GM23338 (cell line): Measurements from ENCODE around the gene SLC15A1.

Source experiments
- CREB1 ChIP-seq: fragments of 250-450 bp; sonication (Bioruptor Pico); IDR thresholded peaks from 2 replicates; pipeline ENCODE4 v1.5.0; 2020; ENCODE audit warnings: low read depth, mild to moderate bottlenecking, moderate library complexity
- EZH2 ChIP-seq: fragments of 200-600 bp; sonication (generic); IDR thresholded peaks from one replicate; pipeline ENCODE4 v1.8.0; 2017; ENCODE audit warnings: antibody characterized with exemption, mild to moderate bottlenecking, low read depth; ENCODE audit not compliant: unreplicated experiment
- EZH2phosphoT487 ChIP-seq: fragments of 200-600 bp; sonication (generic); IDR thresholded peaks from one replicate; pipeline ENCODE4 v1.8.1; 2018; ENCODE audit warnings: antibody characterized with exemption; ENCODE audit not compliant: unreplicated experiment
- JUNB ChIP-seq: IDR thresholded peaks from one replicate; pipeline ENCODE4 v1.6.1; 2016; ENCODE audit warnings: antibody characterized with exemption; ENCODE audit not compliant: unreplicated experiment
- NANOG ChIP-seq: IDR thresholded peaks from 2 replicates; pipeline ENCODE4 v1.6.1; 2016; ENCODE audit warnings: antibody characterized with exemption, borderline replicate concordance
- POLR2AphosphoS5 ChIP-seq: IDR thresholded peaks from 2 replicates; pipeline ENCODE4 v1.6.1; 2016; ENCODE audit warnings: antibody characterized with exemption, low read depth
- STAT1 ChIP-seq: IDR thresholded peaks from one replicate; pipeline ENCODE4 v1.6.1; 2016; ENCODE audit warnings: antibody characterized with exemption; ENCODE audit not compliant: unreplicated experiment
- ZNF114 ChIP-seq: fragments of 250-450 bp; sonication (Bioruptor Pico); IDR thresholded peaks from 2 replicates; pipeline ENCODE4 v1.5.0; 2020; ENCODE audit warnings: mild to moderate bottlenecking, moderate library complexity
- ZNF331 ChIP-seq: fragments of 250-450 bp; sonication (Bioruptor Pico); IDR thresholded peaks from 2 replicates; pipeline ENCODE4 v1.5.0; 2020; ENCODE audit warnings: low read depth, mild to moderate bottlenecking, moderate library complexity
- TF ChIP-seq, protein P1 (sequence below), 2 experiments: fragments of 200-600 bp in 1 of 2; sonication (generic) in 1 of 2; conservative IDR thresholded peaks; 2 replicates each; pipeline versions ENCODE4 v1.5.1 to v1.6.1; 2016 to 2017; ENCODE audit warnings: antibody characterized with exemption in 2 of 2, low read depth in 2 of 2, mild to moderate bottlenecking in 2 of 2, moderate library complexity in 1 of 2
- TF ChIP-seq, protein P2 (sequence below): IDR thresholded peaks from one replicate; pipeline ENCODE4 v1.6.1; 2018; ENCODE audit warnings: antibody characterized with exemption; ENCODE audit not compliant: unreplicated experiment
- TF ChIP-seq, protein P3 (sequence below): IDR thresholded peaks from 2 replicates; pipeline ENCODE4 v1.6.1; 2016; ENCODE audit warnings: antibody characterized with exemption

DNA sequence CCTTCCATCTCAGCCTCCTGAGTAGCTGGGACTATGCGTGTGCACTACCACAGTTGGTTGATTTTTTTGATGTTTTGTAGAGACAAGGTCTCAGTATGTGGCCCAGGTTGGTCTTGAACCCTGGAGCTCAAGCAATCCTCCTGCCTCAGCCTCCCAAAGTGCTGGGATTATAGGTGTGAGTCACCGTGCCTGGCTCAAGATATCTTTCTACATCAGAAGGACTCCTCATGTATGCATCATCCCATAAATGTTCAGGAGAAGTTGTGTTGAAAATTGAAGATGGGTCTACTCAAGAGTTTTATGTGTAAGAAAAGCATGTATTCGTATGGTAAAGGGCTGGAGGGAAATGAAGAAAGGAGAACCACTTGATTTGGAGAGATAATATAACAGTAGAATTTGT lies 103.8 kb downstream of the SLC15A1 start:
- TF ChIP-seq POLR2AphosphoS5 = no peak
- TF ChIP-seq, protein P1, sequence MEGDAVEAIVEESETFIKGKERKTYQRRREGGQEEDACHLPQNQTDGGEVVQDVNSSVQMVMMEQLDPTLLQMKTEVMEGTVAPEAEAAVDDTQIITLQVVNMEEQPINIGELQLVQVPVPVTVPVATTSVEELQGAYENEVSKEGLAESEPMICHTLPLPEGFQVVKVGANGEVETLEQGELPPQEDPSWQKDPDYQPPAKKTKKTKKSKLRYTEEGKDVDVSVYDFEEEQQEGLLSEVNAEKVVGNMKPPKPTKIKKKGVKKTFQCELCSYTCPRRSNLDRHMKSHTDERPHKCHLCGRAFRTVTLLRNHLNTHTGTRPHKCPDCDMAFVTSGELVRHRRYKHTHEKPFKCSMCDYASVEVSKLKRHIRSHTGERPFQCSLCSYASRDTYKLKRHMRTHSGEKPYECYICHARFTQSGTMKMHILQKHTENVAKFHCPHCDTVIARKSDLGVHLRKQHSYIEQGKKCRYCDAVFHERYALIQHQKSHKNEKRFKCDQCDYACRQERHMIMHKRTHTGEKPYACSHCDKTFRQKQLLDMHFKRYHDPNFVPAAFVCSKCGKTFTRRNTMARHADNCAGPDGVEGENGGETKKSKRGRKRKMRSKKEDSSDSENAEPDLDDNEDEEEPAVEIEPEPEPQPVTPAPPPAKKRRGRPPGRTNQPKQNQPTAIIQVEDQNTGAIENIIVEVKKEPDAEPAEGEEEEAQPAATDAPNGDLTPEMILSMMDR (conservative IDR thresholded peaks at IDR 0.05; ENCODE audit: low read depth in 2 of 2) = no peak
- no peak for TF ChIP-seq EZH2phosphoT487
- TF ChIP-seq EZH2 = no peak
- TF ChIP-seq, protein P2, sequence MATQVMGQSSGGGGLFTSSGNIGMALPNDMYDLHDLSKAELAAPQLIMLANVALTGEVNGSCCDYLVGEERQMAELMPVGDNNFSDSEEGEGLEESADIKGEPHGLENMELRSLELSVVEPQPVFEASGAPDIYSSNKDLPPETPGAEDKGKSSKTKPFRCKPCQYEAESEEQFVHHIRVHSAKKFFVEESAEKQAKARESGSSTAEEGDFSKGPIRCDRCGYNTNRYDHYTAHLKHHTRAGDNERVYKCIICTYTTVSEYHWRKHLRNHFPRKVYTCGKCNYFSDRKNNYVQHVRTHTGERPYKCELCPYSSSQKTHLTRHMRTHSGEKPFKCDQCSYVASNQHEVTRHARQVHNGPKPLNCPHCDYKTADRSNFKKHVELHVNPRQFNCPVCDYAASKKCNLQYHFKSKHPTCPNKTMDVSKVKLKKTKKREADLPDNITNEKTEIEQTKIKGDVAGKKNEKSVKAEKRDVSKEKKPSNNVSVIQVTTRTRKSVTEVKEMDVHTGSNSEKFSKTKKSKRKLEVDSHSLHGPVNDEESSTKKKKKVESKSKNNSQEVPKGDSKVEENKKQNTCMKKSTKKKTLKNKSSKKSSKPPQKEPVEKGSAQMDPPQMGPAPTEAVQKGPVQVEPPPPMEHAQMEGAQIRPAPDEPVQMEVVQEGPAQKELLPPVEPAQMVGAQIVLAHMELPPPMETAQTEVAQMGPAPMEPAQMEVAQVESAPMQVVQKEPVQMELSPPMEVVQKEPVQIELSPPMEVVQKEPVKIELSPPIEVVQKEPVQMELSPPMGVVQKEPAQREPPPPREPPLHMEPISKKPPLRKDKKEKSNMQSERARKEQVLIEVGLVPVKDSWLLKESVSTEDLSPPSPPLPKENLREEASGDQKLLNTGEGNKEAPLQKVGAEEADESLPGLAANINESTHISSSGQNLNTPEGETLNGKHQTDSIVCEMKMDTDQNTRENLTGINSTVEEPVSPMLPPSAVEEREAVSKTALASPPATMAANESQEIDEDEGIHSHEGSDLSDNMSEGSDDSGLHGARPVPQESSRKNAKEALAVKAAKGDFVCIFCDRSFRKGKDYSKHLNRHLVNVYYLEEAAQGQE = no peak
- no peak for TF ChIP-seq CREB1 (CRISPR knock-in tag)
- TF ChIP-seq NANOG = no peak
- TF ChIP-seq, protein P3, sequence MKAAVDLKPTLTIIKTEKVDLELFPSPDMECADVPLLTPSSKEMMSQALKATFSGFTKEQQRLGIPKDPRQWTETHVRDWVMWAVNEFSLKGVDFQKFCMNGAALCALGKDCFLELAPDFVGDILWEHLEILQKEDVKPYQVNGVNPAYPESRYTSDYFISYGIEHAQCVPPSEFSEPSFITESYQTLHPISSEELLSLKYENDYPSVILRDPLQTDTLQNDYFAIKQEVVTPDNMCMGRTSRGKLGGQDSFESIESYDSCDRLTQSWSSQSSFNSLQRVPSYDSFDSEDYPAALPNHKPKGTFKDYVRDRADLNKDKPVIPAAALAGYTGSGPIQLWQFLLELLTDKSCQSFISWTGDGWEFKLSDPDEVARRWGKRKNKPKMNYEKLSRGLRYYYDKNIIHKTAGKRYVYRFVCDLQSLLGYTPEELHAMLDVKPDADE = no peak
- no peak for TF ChIP-seq JUNB
- TF ChIP-seq STAT1 = no peak
- no peak for TF ChIP-seq ZNF114
- TF ChIP-seq ZNF331 (CRISPR knock-in tag) = no peak
